HepG2 (cell line): ENCODE data around the gene SLC38A2. TPM values are rescaled to one million over a fixed set of nuclear protein-coding genes. Genes with fewer than 3 reads are reported as not detected.
A peak's percentile ranks its signal among the peaks of the same experiment; 100 is the strongest.

Experiments used
- BCLAF1 ChIP-seq: fragments of 450-650 bp; IDR thresholded peaks from 2 replicates; pipeline ENCODE4 v1.6.1; 2017; ENCODE audit warnings: mild to moderate bottlenecking
- HNRNPH1 ChIP-seq: fragments of 200-400 bp; formaldehyde crosslinking; optimal IDR thresholded peaks from 2 replicates; pipeline ENCODE3; 2017; ENCODE audit warnings: mild to moderate bottlenecking, low read depth, low read length
- MAX ChIP-seq: IDR thresholded peaks from 2 replicates; pipeline ENCODE4 v1.6.1; 2012; ENCODE audit warnings: inconsistent platforms
- MXD3 ChIP-seq: IDR thresholded peaks from 2 replicates; pipeline ENCODE4 v1.6.1; 2016; ENCODE audit warnings: mild to moderate bottlenecking, missing biosample characterization, missing genetic modification reagents
- NFE2L1 ChIP-seq: sonication (generic); formaldehyde crosslinking; IDR thresholded peaks from 2 replicates; pipeline ENCODE4 v1.4.0; 2020; ENCODE audit warnings: missing genetic modification reagents, mild to moderate bottlenecking, borderline replicate concordance
- SMARCC2 ChIP-seq: fragments of 450-650 bp; IDR thresholded peaks from 2 replicates; pipeline ENCODE4 v1.6.1; 2017; ENCODE audit warnings: antibody characterized with exemption, mild to moderate bottlenecking
- TBP ChIP-seq: sonication (generic); formaldehyde crosslinking; IDR thresholded peaks from 2 replicates; pipeline ENCODE4 v1.5.0; 2020; ENCODE audit warnings: missing genetic modification reagents
- TMF1 ChIP-seq: sonication (generic); formaldehyde crosslinking; IDR thresholded peaks from 2 replicates; pipeline ENCODE4 v1.8.1; 2022; ENCODE audit warnings: low read depth, missing genetic modification reagents
- ZBTB3 ChIP-seq: sonication (generic); formaldehyde crosslinking; IDR thresholded peaks from 2 replicates; pipeline ENCODE4 v1.4.0; 2020; ENCODE audit warnings: low read depth, mild to moderate bottlenecking, moderate library complexity, missing genetic modification reagents, borderline replicate concordance
- ZHX1 ChIP-seq: sonication (generic); formaldehyde crosslinking; IDR thresholded peaks from 2 replicates; pipeline ENCODE4 v1.8.1; 2022; ENCODE audit warnings: low read depth, mild to moderate bottlenecking, missing genetic modification reagents
- ZNF589 ChIP-seq: sonication (generic); formaldehyde crosslinking; conservative IDR thresholded peaks from 2 replicates; pipeline ENCODE4 v1.8.0; 2022; ENCODE audit warnings: mild to moderate bottlenecking, moderate library complexity, missing genetic modification reagents
- ZNF615 ChIP-seq: sonication (generic); formaldehyde crosslinking; IDR thresholded peaks from 2 replicates; pipeline ENCODE4 v1.5.0; 2020; ENCODE audit warnings: mild to moderate bottlenecking, missing genetic modification reagents, borderline replicate concordance
- ZNF652 ChIP-seq: IDR thresholded peaks from 2 replicates; pipeline ENCODE4 v1.6.1; 2016; ENCODE audit warnings: low read depth, borderline replicate concordance
- ZNF746 ChIP-seq: sonication (generic); formaldehyde crosslinking; IDR thresholded peaks from 2 replicates; pipeline ENCODE4 v1.8.0; 2022; ENCODE audit warnings: mild to moderate bottlenecking, missing genetic modification reagents
- polyA plus RNA-seq, 8 experiments: library from polyadenylated mRNA; depleted of rRNA in 3 of 8; stranded (reverse) in 7 of 8; unstranded in 1 of 8; fragments of >200 nt; fragmentation: Illumina TruSeq in 4 of 8; extraction: Trizol in 4 of 8; gene quantifications; 2 replicates each; pipeline versions ENCODE4 v1.2.1 to v1.2.3, GENCODE V29; 2011 to 2016; ENCODE audit warnings: low read depth in 4 of 8, missing spikeins in 1 of 8, mixed read lengths in 1 of 8; ENCODE audit not compliant: insufficient read depth in 1 of 8
- total RNA-seq, 5 experiments: library from RNA; depleted of rRNA; stranded (reverse); fragments of >200 nt; fragmentation: Illumina TruSeq; extraction: Trizol; gene quantifications; 2 replicates each; pipeline ENCODE4 v1.2.3, GENCODE V29; 2016; ENCODE audit warnings: low read depth in 1 of 5
- TF ChIP-seq, protein P1 (sequence below): sonication (generic); formaldehyde crosslinking; IDR thresholded peaks from 2 replicates; pipeline ENCODE4 v1.5.1; 2020; ENCODE audit warnings: mild to moderate bottlenecking, missing genetic modification reagents, moderate library complexity
- TF ChIP-seq, protein P2 (sequence below): sonication (generic); formaldehyde crosslinking; IDR thresholded peaks from 2 replicates; pipeline ENCODE4 v1.8.0; 2022; ENCODE audit warnings: mild to moderate bottlenecking, missing genetic modification reagents; ENCODE audit not compliant: insufficient replicate concordance

The SLC38A2 gene
- total and polyA plus RNA-seq, 2 of the 13 experiments (the other 11 are each of a cell fraction or from before 2014, with no cell fraction given), result 368 to 880 TPM

- peak; percentile 96 for TF ChIP-seq MAX
- no peak for TF ChIP-seq HNRNPH1
- TF ChIP-seq TMF1 (CRISPR knock-in tag), result peak; percentile 67; the same call in 1 of the 2 replicates
- no peak for TF ChIP-seq TBP (CRISPR knock-in tag)
- 0 out of 2 replicates have a peak, but pooled peaks have one; percentile 58 for TF ChIP-seq ZNF589 (CRISPR knock-in tag)
- TF ChIP-seq NFE2L1, result no peak
- no peak for TF ChIP-seq SMARCC2
- TF ChIP-seq MXD3, result peak; percentile 57; the same call in 1 of the 2 replicates
- TF ChIP-seq, protein P1, sequence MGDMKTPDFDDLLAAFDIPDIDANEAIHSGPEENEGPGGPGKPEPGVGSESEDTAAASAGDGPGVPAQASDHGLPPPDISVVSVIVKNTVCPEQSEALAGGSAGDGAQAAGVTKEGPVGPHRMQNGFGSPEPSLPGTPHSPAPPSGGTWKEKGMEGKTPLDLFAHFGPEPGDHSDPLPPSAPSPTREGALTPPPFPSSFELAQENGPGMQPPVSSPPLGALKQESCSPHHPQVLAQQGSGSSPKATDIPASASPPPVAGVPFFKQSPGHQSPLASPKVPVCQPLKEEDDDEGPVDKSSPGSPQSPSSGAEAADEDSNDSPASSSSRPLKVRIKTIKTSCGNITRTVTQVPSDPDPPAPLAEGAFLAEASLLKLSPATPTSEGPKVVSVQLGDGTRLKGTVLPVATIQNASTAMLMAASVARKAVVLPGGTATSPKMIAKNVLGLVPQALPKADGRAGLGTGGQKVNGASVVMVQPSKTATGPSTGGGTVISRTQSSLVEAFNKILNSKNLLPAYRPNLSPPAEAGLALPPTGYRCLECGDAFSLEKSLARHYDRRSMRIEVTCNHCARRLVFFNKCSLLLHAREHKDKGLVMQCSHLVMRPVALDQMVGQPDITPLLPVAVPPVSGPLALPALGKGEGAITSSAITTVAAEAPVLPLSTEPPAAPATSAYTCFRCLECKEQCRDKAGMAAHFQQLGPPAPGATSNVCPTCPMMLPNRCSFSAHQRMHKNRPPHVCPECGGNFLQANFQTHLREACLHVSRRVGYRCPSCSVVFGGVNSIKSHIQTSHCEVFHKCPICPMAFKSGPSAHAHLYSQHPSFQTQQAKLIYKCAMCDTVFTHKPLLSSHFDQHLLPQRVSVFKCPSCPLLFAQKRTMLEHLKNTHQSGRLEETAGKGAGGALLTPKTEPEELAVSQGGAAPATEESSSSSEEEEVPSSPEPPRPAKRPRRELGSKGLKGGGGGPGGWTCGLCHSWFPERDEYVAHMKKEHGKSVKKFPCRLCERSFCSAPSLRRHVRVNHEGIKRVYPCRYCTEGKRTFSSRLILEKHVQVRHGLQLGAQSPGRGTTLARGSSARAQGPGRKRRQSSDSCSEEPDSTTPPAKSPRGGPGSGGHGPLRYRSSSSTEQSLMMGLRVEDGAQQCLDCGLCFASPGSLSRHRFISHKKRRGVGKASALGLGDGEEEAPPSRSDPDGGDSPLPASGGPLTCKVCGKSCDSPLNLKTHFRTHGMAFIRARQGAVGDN, result peak; percentile 95
- TF ChIP-seq ZNF746, result peak; percentile 70; the same call in 1 of the 2 replicates
- no peak for TF ChIP-seq ZNF652 (CRISPR knock-in tag)
- TF ChIP-seq, protein P2, sequence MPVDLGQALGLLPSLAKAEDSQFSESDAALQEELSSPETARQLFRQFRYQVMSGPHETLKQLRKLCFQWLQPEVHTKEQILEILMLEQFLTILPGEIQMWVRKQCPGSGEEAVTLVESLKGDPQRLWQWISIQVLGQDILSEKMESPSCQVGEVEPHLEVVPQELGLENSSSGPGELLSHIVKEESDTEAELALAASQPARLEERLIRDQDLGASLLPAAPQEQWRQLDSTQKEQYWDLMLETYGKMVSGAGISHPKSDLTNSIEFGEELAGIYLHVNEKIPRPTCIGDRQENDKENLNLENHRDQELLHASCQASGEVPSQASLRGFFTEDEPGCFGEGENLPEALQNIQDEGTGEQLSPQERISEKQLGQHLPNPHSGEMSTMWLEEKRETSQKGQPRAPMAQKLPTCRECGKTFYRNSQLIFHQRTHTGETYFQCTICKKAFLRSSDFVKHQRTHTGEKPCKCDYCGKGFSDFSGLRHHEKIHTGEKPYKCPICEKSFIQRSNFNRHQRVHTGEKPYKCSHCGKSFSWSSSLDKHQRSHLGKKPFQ, result peak; percentile 37
- no peak for TF ChIP-seq BCLAF1
- TF ChIP-seq ZHX1 (CRISPR knock-in tag), result no peak; the same call in 1 of the 2 replicates
- no peak for TF ChIP-seq ZNF615 (CRISPR knock-in tag)
- TF ChIP-seq ZBTB3 (CRISPR knock-in tag), result no peak
Measured at GRCh38 chr12:46382964-46383653, 10.5 kb upstream of the SLC38A2 start (continued).
